Measurements from ENCODE around the gene ANXA1. TPM values are rescaled to one million over a fixed set of nuclear protein-coding genes. Genes with fewer than 3 reads are reported as not detected.

The ANXA1 gene
- total RNA-seq, 1 experiment from 2014 or later: 72.0 TPM

GRCh38 chr9:73158723-73159122 lies 7.1 kb downstream of the ANXA1 start:
- no TSS peak for BruUV-seq (replicated peaks)
- POLR2A ChIA-PET: no interaction called here
- H3K36me3 ChIP-seq (ENCODE audit: control insufficient read depth, insufficient read depth, low read length): peaks cover 23% of the 10 kb centered on the region
- peaks cover 18% of the 10 kb centered on the region for H3K4me1 ChIP-seq (ENCODE audit: control insufficient read depth, insufficient read depth, low read length)
- in situ Hi-C loops (cut with HindIII; ENCODE audit: low pct_unique_long_range_greater_than_20kb, low sequenced_read_pairs): no loop called here
- DNase-seq (ENCODE audit: low read depth, low spot score) (no peak), ATAC-seq (no peak)
- no peak overlapping the region for H3K27ac ChIP-seq (ENCODE audit: low read length)
- CTCF ChIA-PET: interaction anchor here (0.5 kb wide), 1 partner anchor 51 kb away, joined by 3 read pairs; no protein-coding TSS in a partner anchor
- no peak for TF ChIP-seq TCF7L2 (IDR thresholded peaks at IDR 0.05; ENCODE audit: low read depth, low read length)
- no peak for TF ChIP-seq REST (IDR thresholded peaks at IDR 0.05; ENCODE audit: insufficient read depth in 1 of 2, low read depth in 2 of 2, low read length in 1 of 2)
- TF ChIP-seq SIN3A (IDR thresholded peaks at IDR 0.05; ENCODE audit: borderline replicate concordance, insufficient read depth, low read depth, low read length): no peak
- no peak for TF ChIP-seq CTCF (IDR thresholded peaks at IDR 0.05)
- TF ChIP-seq POLR2AphosphoS5 (IDR thresholded peaks at IDR 0.05; ENCODE audit: low read depth, low read length): no peak
- H3K9me3 ChIP-seq (ENCODE audit: control insufficient read depth, insufficient read depth, low read depth, low read length): no peaks in the 10 kb centered on the region
- H3K27me3 ChIP-seq (ENCODE audit: control insufficient read depth, insufficient read depth, low read length): no peaks in the 10 kb centered on the region
- intact Hi-C loops (cut with micrococcal nuclease; ENCODE audit: unreplicated experiment): no loop called here
- H3K4me3 ChIP-seq (ENCODE audit: low read depth in 2 of 2, low read length in 2 of 2): no peak overlapping the region

GRCh38 chr9:73160868-73161267 lies 9.2 kb downstream of the ANXA1 start:
- Histone ChIP-seq H3K36me3 (ENCODE audit: control insufficient read depth, insufficient read depth, low read length) (peaks cover 26% of the 10 kb centered on the region), H3K27me3 (ENCODE audit: control insufficient read depth, insufficient read depth, low read length) (no peaks in the 10 kb centered on the region), H3K27ac (ENCODE audit: low read length) (no peak overlapping the region), H3K9me3 (ENCODE audit: control insufficient read depth, insufficient read depth, low read depth, low read length) (no peaks in the 10 kb centered on the region), H3K4me1 (ENCODE audit: control insufficient read depth, insufficient read depth, low read length) (peaks cover 12% of the 10 kb centered on the region), H3K4me3 (ENCODE audit: low read depth in 2 of 2, low read length in 2 of 2) (no peak overlapping the region)
- ChIA-PET POLR2A (no interaction called here), CTCF (no interaction called here)
- no peak for TF ChIP-seq TCF7L2 (IDR thresholded peaks at IDR 0.05; ENCODE audit: low read depth, low read length)
- no peak for TF ChIP-seq CTCF (IDR thresholded peaks at IDR 0.05)
- TF ChIP-seq POLR2AphosphoS5 (IDR thresholded peaks at IDR 0.05; ENCODE audit: low read depth, low read length): no peak
- TF ChIP-seq SIN3A (IDR thresholded peaks at IDR 0.05; ENCODE audit: borderline replicate concordance, insufficient read depth, low read depth, low read length): no peak
- no peak for TF ChIP-seq REST (IDR thresholded peaks at IDR 0.05; ENCODE audit: insufficient read depth in 1 of 2, low read depth in 2 of 2, low read length in 1 of 2)
- no TSS peak for BruUV-seq (replicated peaks)
- no peak for ATAC-seq
- in situ Hi-C loops (cut with HindIII; ENCODE audit: low pct_unique_long_range_greater_than_20kb, low sequenced_read_pairs) (no loop called here), intact Hi-C loops (cut with micrococcal nuclease; ENCODE audit: unreplicated experiment) (no loop called here)
- DNase-seq (ENCODE audit: low read depth, low spot score): no peak

Measured in Panc1 (cell line).